Testis (tissue), 3 donors: ENCODE data around the gene HLCS. TPM values are rescaled to one million over a fixed set of nuclear protein-coding genes. Genes with fewer than 3 reads are reported as not detected.

Source experiments
- DNase-seq: peaks from one replicate; pipeline ENCODE4 v3.0.0-alpha.2; 2019
- H3K27ac ChIP-seq, 2 donors: fragments of 200-600 bp; sonication (generic); one replicate each; pipeline ENCODE4 v1.5.1; 2019
- H3K27me3 ChIP-seq: fragments of 200-600 bp; sonication (generic); one replicate; pipeline ENCODE4 v1.5.1; 2019
- H3K36me3 ChIP-seq: fragments of 200-600 bp; sonication (generic); one replicate; pipeline ENCODE4 v1.5.1; 2017; ENCODE audit warnings: low read depth; ENCODE audit errors: missing control alignments
- H3K4me1 ChIP-seq: fragments of 200-600 bp; sonication (generic); one replicate; pipeline ENCODE4 v1.5.1; 2019
- H3K4me3 ChIP-seq, 2 donors: fragments of 200-600 bp; sonication (generic); one replicate each; pipeline ENCODE4 v1.5.1; 2017 to 2019
- H3K9me3 ChIP-seq: fragments of 200-600 bp; sonication (generic); one replicate; pipeline ENCODE4 v1.5.1; 2017
- POLR2A ChIP-seq: fragments of 450-650 bp; IDR thresholded peaks from one replicate; pipeline ENCODE4 v1.6.1; 2017; ENCODE audit warnings: antibody characterized with exemption, mild to moderate bottlenecking, moderate library complexity
- WGBS, 2 donors: methylation state at CpG; one replicate each; pipeline ENCODE4 v1.1.5; 2018; 5-methylcytosine and 5-hydroxymethylcytosine counted together
- intact Hi-C: fragments of 100-400 bp; cut with DNase I; formaldehyde crosslinking; loops from one replicate; pipeline ENCODE4 v1.15.1; 2023; ENCODE audit warnings: low total_unique reads
- polyA plus RNA-seq: library from polyadenylated mRNA; stranded (reverse); fragments of 350-450 nt; fragmentation: Illumina TruSeq; extraction: RNeasy Lipid Tissue Mini Kit (QIAGEN cat#74804); gene quantifications from one replicate; pipeline ENCODE4 v1.2.3, GENCODE V29; 2014; ENCODE audit warnings: low read depth, low replicate concordance; ENCODE audit not compliant: insufficient read depth
- total RNA-seq, 2 donors: library from RNA; depleted of rRNA; stranded (reverse); fragments of >200 nt; gene quantifications; one replicate each; pipeline ENCODE4 v1.2.3, GENCODE V29; 2016
- TF ChIP-seq, protein P1 (sequence below), 3 experiments: fragments of 450-650 bp in 2 of 3; fragments of 200-600 bp in 1 of 3; sonication (generic) in 1 of 3; IDR thresholded peaks; one replicate each; pipeline ENCODE4 v1.5.1; 2016 to 2019; ENCODE audit warnings: antibody characterized with exemption in 3 of 3, mild to moderate bottlenecking in 2 of 3, moderate library complexity in 1 of 3

HLCS gene
- total and polyA plus RNA-seq, 3 donors from 2014 or later, result 19.5 to 38.1 (median 30.1) TPM

- no peaks in the 10 kb centered on the region for H3K27me3 ChIP-seq
- TF ChIP-seq POLR2A, result no peak
- TF ChIP-seq, protein P1, sequence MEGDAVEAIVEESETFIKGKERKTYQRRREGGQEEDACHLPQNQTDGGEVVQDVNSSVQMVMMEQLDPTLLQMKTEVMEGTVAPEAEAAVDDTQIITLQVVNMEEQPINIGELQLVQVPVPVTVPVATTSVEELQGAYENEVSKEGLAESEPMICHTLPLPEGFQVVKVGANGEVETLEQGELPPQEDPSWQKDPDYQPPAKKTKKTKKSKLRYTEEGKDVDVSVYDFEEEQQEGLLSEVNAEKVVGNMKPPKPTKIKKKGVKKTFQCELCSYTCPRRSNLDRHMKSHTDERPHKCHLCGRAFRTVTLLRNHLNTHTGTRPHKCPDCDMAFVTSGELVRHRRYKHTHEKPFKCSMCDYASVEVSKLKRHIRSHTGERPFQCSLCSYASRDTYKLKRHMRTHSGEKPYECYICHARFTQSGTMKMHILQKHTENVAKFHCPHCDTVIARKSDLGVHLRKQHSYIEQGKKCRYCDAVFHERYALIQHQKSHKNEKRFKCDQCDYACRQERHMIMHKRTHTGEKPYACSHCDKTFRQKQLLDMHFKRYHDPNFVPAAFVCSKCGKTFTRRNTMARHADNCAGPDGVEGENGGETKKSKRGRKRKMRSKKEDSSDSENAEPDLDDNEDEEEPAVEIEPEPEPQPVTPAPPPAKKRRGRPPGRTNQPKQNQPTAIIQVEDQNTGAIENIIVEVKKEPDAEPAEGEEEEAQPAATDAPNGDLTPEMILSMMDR (IDR thresholded peaks at IDR 0.05), result no peak
- no peak overlapping the region for H3K27ac ChIP-seq
- H3K4me3 ChIP-seq, result no peak overlapping the region
- 90% methylated on average over 10 of the region's 10 CpGs for WGBS, 2 donors
- H3K36me3 ChIP-seq, result no peaks in the 10 kb centered on the region
- intact Hi-C loops, result no loop called here
- no peaks in the 10 kb centered on the region for H3K4me1 ChIP-seq
- no peaks in the 10 kb centered on the region for H3K9me3 ChIP-seq
- no peak for DNase-seq
These were observed 121.4 kb downstream of the HLCS start for GRCh38 chr21:36845070-36845469.

GRCh38 chr21:36841866-36842265 lies 124.6 kb downstream of the HLCS start:
- no peak for DNase-seq
- no peaks in the 10 kb centered on the region for H3K27me3 ChIP-seq
- no peak for TF ChIP-seq POLR2A
- TF ChIP-seq, protein P1 (IDR thresholded peaks at IDR 0.05), result no peak
- no peak overlapping the region for H3K4me3 ChIP-seq
- H3K9me3 ChIP-seq, result no peaks in the 10 kb centered on the region
- intact Hi-C loops, result no loop called here
- WGBS, 2 donors, result 89 to 97% methylated on average over 3 of the region's 3 CpGs
- no peaks in the 10 kb centered on the region for H3K36me3 ChIP-seq
- no peak overlapping the region for H3K27ac ChIP-seq
- H3K4me1 ChIP-seq, result no peaks in the 10 kb centered on the region

- no peaks in the 10 kb centered on the region for H3K9me3 ChIP-seq
- H3K4me3 ChIP-seq, result no peak overlapping the region
- H3K27me3 ChIP-seq, result no peaks in the 10 kb centered on the region
- 89 to 94% methylated on average over 3 of the region's 3 CpGs for WGBS, 2 donors
- DNase-seq, result no peak
- no peak overlapping the region for H3K27ac ChIP-seq
- H3K4me1 ChIP-seq, result no peaks in the 10 kb centered on the region
- TF ChIP-seq POLR2A, result no peak
- TF ChIP-seq, protein P1 (IDR thresholded peaks at IDR 0.05), result no peak
- H3K36me3 ChIP-seq, result no peaks in the 10 kb centered on the region
- intact Hi-C loops, result no loop called here
These were observed 126.7 kb downstream of the HLCS start for GRCh38 chr21:36839735-36840134.

DNA sequence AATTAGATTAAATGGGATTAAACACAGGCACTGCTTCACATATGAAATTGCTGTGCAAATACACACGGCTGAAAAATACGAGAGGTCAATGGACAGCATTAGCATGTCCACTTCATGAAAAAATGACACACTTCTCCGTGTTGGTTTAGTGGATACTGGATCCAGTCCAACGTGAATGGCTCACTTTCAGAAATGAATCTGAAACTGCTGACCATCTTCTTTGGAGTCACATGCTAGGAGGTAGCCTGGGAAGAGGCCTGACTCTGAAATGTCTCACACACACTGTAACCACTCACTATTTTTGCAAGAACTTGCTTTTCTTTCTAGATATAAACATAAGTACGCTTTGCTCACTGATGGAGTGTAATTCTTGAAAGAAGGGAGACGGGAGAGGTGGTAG lies 127.3 kb downstream of the HLCS start:
- Histone ChIP-seq H3K36me3 (no peaks in the 10 kb centered on the region), H3K27me3 (no peaks in the 10 kb centered on the region), H3K4me3 (no peak overlapping the region), H3K4me1 (no peaks in the 10 kb centered on the region), H3K9me3 (no peaks in the 10 kb centered on the region), H3K27ac (no peak overlapping the region)
- TF ChIP-seq, protein P1 (IDR thresholded peaks at IDR 0.05), result no peak
- no peak for TF ChIP-seq POLR2A
- intact Hi-C loops, result no loop called here
- 81 to 84% methylated on average over 6 of the region's 6 CpGs for WGBS, 2 donors
- DNase-seq, result no peak

DNA sequence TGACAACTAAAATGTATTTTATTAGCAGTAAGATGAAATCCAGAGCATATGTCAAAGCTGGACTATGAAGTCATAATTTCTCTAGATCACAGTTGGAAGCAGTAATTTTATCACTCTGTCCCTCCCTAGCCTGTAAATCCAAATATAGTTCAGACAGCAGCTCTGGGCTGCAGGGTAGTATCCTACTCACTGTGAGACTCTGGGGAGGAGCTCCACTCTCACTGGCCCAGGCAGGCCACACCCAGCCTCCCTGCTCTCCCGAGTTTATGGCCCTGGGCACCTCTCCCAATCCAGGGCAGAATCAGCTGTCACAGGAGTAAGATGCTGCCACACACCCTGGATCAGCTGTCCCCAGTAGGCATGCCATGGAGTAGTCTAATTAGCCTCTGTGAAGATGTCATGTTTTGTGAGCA lies 131.1 kb downstream of the HLCS start:
- H3K9me3 ChIP-seq, result no peaks in the 10 kb centered on the region
- no peaks in the 10 kb centered on the region for H3K36me3 ChIP-seq
- WGBS, 2 donors, result 37% methylated on average over 1 of the region's 1 CpG; no CpG with 5 or more reads in 1 of the 2 donors
- TF ChIP-seq, protein P1 (IDR thresholded peaks at IDR 0.05), result no peak
- TF ChIP-seq POLR2A, result no peak
- H3K27ac ChIP-seq, result no peak overlapping the region
- H3K4me3 ChIP-seq, result no peak overlapping the region
- H3K27me3 ChIP-seq, result no peaks in the 10 kb centered on the region
- intact Hi-C loops, result no loop called here
- no peak for DNase-seq
- no peaks in the 10 kb centered on the region for H3K4me1 ChIP-seq
